GM19395 (cell line): ENCODE measurements around the gene CHSY3.

Experiments
- ATAC-seq: cut with Tn5 transposase; IDR thresholded peaks from one replicate; pipeline ENCODE4 v1.9.1; 2021; ENCODE audit warnings: mild to moderate bottlenecking, moderate library complexity; ENCODE audit not compliant: unreplicated experiment

CHSY3 gene

DNA sequence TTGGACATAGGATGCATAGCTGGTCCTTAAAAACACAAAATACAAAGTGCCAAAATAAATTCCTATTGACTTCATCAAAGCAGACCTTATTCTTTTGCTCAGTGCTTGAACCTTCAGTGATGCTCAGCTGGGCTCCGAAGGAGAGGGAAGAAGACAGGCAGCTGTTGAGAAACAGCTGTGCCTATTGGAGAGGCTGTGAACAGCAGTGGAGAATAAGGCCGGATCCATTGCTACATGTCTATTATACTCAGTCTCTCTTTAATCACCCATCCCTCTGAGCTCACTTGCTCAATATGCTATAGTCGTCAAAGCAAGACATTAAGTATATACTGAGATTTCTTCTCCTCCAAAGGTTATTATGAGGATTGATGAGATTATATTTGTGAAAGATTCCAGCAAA lies 174.4 kb downstream of the CHSY3 start:
- no peak for ATAC-seq

GRCh38 chr5:130090569-130091270 lies 186.5 kb downstream of the CHSY3 start:
- no peak for ATAC-seq

DNA sequence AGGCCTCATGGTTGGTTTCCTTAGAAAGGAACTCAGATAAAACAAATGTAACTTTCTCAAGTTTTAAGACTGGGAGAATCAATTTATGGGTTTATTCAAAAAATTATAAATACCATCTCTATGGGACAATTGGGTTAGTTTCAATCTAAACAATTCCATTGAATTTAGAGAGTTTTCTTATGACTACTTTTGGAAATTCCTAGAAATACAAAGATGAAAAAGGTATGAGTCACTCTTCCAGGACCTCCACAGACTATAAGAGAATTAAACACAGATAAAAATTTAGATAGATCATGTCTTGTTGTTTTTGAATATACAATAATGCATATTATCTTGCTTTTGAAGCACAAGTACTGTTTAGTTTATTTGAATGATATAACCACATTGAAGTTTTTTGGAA lies 188.7 kb downstream of the CHSY3 start:
- ATAC-seq, result no peak

DNA sequence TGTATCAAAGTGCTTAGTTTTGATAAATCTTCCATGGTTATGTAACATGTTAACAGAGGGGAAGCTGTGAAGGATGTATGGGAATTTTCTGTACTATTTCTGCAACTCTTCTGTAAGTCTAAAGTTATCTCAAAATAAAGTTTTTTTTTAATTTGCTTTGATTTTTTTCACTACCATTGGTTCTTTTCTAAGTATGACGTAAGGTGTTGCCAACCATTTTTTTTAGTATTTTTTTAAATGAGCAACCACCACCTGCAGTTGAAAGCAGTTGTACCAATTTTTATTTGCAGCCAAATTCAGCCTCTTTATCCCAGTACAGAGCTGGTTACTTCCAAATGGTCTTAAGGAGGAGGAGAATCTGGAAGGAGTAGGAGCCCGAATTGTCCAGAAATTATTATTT lies 192.2 kb downstream of the CHSY3 start:
- no peak for ATAC-seq

GRCh38 chr5:130099008-130099407 lies 194.7 kb downstream of the CHSY3 start:
- no peak for ATAC-seq

GRCh38 chr5:130102375-130102774 lies 198.1 kb downstream of the CHSY3 start:
- ATAC-seq, result peak; percentile 92

GRCh38 chr5:130102960-130103359 lies 198.7 kb downstream of the CHSY3 start:
- no peak for ATAC-seq

DNA sequence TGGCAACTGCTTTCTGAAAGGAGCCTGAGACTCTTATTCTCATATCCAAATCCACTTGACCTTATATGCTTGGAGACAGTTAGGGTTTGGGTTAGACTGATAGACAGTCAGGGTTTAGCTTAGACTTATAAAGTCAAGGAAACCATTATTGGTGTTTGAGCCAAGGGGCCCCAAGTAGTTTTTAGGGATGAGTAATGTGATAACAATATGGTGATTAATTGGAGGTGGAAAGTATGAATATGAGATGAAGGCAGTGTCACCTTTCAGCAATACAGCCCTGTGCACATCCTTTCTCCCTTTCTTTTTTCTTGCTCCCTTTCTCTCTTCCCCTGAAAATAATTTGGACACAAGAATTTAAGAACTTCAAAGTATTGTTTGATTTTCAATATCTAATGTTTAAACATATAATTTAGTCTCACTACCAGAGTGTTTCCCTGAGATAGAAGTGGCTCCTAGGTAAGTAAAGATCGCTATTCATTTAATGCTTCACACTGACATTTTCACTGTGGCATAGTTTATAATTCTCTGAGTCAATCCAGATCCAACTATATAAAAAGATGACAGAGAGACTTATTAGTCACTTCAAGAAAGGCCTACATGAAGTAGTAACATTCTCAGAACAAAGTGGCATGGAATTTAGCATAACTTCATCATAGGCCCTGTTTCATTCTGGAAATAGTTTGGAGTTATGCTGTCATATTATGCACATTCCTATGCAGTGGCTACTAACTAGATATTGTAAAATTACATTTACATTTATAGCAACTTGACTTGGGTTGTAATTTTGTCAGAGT lies 200.8 kb downstream of the CHSY3 start:
- ATAC-seq, result no peak

GRCh38 chr5:130106480-130106879 lies 202.2 kb downstream of the CHSY3 start:
- ATAC-seq, result no peak

- ATAC-seq, result peak; percentile 60
These were observed 204.9 kb downstream of the CHSY3 start for GRCh38 chr5:130109152-130109551.

DNA sequence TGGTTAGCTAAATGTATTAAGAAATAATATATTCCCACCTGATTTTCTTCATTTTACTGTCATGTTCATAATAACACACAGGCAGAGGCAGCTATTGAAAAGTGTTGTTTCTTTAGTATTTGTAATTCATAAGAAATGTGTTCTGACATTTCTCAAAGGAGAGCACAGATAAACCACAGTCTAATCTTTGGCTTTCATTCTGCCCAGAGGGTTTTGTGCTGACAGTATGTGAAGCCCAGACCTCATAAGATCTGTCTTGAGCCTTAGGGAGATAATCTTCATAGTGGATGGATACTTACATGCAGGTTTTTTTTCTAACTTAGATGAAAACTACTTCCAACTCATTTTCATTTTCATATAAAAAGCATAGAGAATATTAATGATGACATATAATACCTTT lies 206.1 kb downstream of the CHSY3 start:
- ATAC-seq, result no peak

GRCh38 chr5:130111746-130112145 lies 207.5 kb downstream of the CHSY3 start:
- peak; percentile 4 for ATAC-seq

GRCh38 chr5:130112246-130112645 lies 208.0 kb downstream of the CHSY3 start:
- peak; percentile 92 for ATAC-seq

- ATAC-seq, result no peak
These were observed 211.4 kb downstream of the CHSY3 start for GRCh38 chr5:130115686-130116085.

DNA sequence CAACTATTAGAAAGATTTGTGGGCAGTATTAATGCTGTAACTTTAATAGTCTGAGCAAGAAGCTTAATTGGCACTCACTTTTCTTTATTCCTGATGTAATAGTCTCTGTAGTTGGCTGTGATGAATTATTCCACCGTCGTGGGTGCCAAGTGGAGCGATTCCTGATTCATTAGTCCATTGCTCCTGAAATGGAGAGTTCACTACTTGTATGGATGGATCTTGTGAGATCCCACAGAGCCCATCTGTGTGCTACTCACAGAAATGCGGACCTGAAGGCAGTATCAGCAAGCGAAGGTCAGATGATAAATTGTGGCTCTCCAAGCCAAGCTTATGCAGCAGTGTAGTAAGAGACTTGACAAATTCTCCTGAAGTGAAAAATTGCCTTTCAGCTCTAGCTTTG lies 212.2 kb downstream of the CHSY3 start:
- ATAC-seq, result no peak

DNA sequence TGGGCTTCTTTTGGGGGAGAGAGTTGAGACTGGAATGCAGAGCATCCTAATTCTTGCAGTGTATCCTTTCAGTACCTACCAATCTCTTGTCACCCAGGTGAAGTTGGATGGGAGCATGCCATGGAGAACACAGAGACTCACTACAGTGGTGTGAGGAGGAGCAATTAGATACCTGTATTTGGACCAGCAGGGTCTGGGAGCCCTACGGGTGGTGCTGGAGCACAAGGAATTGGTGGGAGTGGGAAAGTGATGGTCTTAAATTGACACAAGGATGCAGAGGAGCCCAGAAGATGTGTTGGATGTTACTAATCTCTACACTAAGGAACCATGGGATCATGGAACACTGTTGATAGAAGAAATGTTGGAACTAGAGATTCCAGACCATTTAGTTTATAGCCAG lies 212.7 kb downstream of the CHSY3 start:
- ATAC-seq, result no peak

DNA sequence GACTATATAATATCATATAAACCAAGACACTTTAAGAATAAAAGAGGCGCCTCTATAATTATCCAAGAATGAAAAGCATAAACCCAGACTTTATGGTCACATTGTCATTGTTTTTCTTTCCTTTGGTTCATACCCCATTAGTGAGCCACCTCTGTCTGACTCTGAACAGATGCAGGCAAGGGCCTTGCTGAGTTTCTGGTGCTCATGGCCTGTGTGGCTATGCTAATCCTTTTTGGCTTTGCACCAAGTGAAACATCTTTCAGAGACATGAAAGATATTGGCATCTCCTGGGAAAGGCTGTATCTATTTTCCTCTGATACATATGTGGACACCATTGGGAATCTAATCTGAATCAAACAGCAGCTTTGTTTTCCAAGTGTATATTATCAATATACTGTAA lies 222.5 kb downstream of the CHSY3 start:
- ATAC-seq, result no peak

DNA sequence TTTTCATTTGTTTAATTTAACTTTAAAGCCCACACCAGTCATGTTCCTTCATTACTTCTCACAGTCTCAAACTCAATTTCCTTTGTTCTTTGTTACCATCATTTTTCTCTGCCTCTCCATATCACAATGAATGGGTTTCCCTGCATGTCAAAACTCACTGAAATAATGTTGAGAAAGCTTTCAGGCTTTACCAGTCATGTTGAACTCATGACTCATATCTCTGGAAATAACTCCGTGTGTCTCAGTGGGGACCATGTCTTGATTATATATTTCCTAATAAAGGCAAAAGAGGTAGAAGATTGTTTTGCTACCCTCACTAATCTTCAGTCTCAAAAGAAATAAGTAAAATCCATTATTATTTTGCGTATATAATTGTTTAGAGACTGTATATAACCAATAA lies 231.2 kb downstream of the CHSY3 start:
- ATAC-seq, result no peak

GRCh38 chr5:130136300-130136699 lies 232.0 kb downstream of the CHSY3 start:
- no peak for ATAC-seq

- ATAC-seq, result no peak
These were observed 233.4 kb downstream of the CHSY3 start for GRCh38 chr5:130137681-130138080.

GRCh38 chr5:130138406-130139045 lies 234.3 kb downstream of the CHSY3 start:
- ATAC-seq, result no peak
